HFFc6 (cell line): ENCODE measurements around the gene TMEM128. TPM values are rescaled to one million over a fixed set of nuclear protein-coding genes. Genes with fewer than 3 reads are reported as not detected.
"Not testable (repeated sequence)": the region's sequence is repeated elsewhere in the genome, so short reads cannot be mapped to it uniquely, and the experiment has no call there.

ENCODE experiments used
- DNase-seq: peaks from one replicate; pipeline ENCODE4 v3.0.0-alpha.2; 2018
- H3K27ac Mint-ChIP-seq: 2 replicates; pipeline ENCODE4 v1.8.0; 2020; ENCODE audit warnings: mild to moderate bottlenecking, mixed read lengths
- H3K27me3 Mint-ChIP-seq: 2 replicates; pipeline ENCODE4 v1.8.0; 2021; ENCODE audit warnings: mild to moderate bottlenecking, moderate library complexity, mixed read lengths; ENCODE audit not compliant: insufficient read depth
- H3K36me3 Mint-ChIP-seq: 2 replicates; pipeline ENCODE4 v1.8.0; 2021; ENCODE audit warnings: low read depth, mixed read lengths
- H3K4me1 Mint-ChIP-seq: 2 replicates; pipeline ENCODE4 v1.8.0; 2020; ENCODE audit warnings: low read depth, mixed read lengths
- H3K4me3 Mint-ChIP-seq: 2 replicates; pipeline ENCODE4 v1.8.0; 2020; ENCODE audit warnings: mild to moderate bottlenecking, moderate library complexity, mixed read lengths
- H3K9me3 Mint-ChIP-seq: 2 replicates; pipeline ENCODE4 v1.8.0; 2020; ENCODE audit warnings: mild to moderate bottlenecking, mixed read lengths
- total RNA-seq, 6 experiments: library from RNA; stranded (reverse); fragmentation: NEBNext Ultra II Directional; extraction: Animal tissue kit (Norgen Biotek cat#: 25700); gene quantifications; 2 replicates in 1 of 6; 3 replicates in 5 of 6; pipeline ENCODE4 v1.2.3, GENCODE V29; 2021
- TF ChIP-seq, protein P1 (sequence below): fragments of 200-600 bp; sonication (generic); IDR thresholded peaks from 2 replicates; pipeline ENCODE4 v1.5.0; 2021; ENCODE audit warnings: antibody characterized with exemption, mild to moderate bottlenecking

TMEM128 gene
- total RNA-seq, 6 experiments from 2014 or later = 19.2 to 22.7 (median 21.7) TPM

DNA sequence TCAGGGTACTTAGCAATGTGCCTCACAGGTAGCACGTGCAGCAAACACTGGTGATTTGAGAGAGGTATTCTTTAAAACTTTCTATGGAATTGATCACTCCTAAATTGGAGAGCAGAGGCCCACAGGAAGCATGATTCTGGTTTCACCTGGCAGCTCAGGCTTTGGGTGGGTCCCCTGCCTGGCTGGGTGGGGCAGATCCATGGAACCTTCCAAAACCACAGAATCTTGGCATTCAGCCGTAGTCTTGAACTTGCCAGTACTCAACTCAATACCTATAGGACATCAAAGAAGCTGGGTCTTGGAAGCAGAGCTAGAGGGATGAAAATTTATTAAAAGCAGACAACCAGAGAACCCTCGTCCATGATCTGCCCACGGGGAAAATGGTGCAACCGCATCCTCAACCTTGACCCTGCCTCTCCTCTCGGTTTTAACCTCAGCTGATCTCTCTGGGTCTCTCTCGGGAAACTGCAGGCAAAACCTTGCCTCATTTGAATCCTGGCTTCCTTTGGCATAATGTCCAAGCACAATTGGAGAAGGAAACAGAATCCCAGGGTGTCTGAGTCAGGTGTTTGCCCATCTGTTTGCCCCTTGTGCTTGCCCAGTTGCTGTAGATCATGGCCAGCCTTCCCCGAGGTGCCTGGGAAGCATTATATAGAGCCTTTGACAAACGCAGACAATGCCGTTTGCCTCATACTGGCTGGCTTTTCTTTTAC lies 44.2 kb downstream of the TMEM128 start:
- Mint-ChIP-seq H3K4me3 (no peak overlapping the region), H3K27ac (no peak overlapping the region), H3K4me1 (no peaks in the 10 kb centered on the region), H3K27me3 (peaks cover 20% of the 10 kb centered on the region), H3K9me3 (no peaks in the 10 kb centered on the region), H3K36me3 (no peaks in the 10 kb centered on the region)
- DNase-seq = no peak
- TF ChIP-seq, protein P1, sequence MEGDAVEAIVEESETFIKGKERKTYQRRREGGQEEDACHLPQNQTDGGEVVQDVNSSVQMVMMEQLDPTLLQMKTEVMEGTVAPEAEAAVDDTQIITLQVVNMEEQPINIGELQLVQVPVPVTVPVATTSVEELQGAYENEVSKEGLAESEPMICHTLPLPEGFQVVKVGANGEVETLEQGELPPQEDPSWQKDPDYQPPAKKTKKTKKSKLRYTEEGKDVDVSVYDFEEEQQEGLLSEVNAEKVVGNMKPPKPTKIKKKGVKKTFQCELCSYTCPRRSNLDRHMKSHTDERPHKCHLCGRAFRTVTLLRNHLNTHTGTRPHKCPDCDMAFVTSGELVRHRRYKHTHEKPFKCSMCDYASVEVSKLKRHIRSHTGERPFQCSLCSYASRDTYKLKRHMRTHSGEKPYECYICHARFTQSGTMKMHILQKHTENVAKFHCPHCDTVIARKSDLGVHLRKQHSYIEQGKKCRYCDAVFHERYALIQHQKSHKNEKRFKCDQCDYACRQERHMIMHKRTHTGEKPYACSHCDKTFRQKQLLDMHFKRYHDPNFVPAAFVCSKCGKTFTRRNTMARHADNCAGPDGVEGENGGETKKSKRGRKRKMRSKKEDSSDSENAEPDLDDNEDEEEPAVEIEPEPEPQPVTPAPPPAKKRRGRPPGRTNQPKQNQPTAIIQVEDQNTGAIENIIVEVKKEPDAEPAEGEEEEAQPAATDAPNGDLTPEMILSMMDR = no peak

GRCh38 chr4:4202510-4202909 lies 45.5 kb downstream of the TMEM128 start:
- peaks cover 20% of the 10 kb centered on the region for H3K27me3 Mint-ChIP-seq
- no peaks in the 10 kb centered on the region for H3K9me3 Mint-ChIP-seq
- no peak overlapping the region for H3K4me3 Mint-ChIP-seq
- no peaks in the 10 kb centered on the region for H3K36me3 Mint-ChIP-seq
- H3K27ac Mint-ChIP-seq = no peak overlapping the region
- TF ChIP-seq, protein P1 = no peak
- no peaks in the 10 kb centered on the region for H3K4me1 Mint-ChIP-seq
- no peak for DNase-seq

DNA sequence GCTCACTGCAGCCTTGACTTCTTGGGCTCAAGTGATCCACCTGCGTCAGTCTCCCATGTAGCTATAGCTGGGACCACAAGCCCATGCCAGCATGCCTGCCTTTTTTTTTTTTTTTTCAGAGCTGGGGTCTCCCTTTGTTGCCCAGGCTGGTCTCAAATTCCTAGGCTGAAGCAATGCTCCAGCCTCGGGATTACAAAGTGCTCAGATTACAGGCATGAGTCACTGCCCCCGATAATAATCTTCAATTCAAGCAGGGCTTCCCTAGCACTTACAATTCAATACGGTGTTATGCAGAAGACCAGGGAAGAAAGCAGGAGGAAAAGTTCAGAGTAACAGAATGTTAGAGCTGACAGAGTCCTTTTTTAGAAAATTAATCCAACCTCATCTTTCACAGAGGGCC lies 47.4 kb downstream of the TMEM128 start:
- peaks cover 31% of the 10 kb centered on the region for H3K27me3 Mint-ChIP-seq
- no peaks in the 10 kb centered on the region for H3K4me1 Mint-ChIP-seq
- H3K9me3 Mint-ChIP-seq = no peaks in the 10 kb centered on the region
- DNase-seq = peak; percentile 23
- TF ChIP-seq, protein P1 = no peak
- no peak overlapping the region for H3K27ac Mint-ChIP-seq
- no peak overlapping the region for H3K4me3 Mint-ChIP-seq
- H3K36me3 Mint-ChIP-seq = no peaks in the 10 kb centered on the region

DNA sequence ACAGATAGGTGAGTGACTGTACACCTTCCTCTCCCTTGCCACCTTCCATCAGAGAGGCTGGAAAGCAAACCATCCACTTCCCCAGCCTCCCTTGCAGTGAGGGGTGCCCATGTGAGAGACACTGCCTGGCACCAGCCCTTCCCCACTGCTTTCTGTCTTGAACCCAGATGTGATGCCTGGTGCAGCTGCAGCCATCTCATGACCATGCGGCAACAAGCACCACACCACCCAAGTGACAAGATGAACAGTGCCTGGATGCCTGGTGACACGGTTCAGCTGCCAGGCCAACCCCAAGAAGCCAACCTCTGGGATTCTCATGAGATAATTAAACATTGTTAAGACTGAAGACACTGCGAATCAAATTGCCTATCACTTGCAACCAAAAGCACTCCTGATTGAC lies 52.7 kb downstream of the TMEM128 start:
- no peaks in the 10 kb centered on the region for H3K9me3 Mint-ChIP-seq
- no peak overlapping the region for H3K4me3 Mint-ChIP-seq
- peaks cover 40% of the 10 kb centered on the region for H3K27me3 Mint-ChIP-seq
- no peaks in the 10 kb centered on the region for H3K4me1 Mint-ChIP-seq
- no peak for DNase-seq
- H3K27ac Mint-ChIP-seq = no peak overlapping the region
- TF ChIP-seq, protein P1 = no peak
- H3K36me3 Mint-ChIP-seq = no peaks in the 10 kb centered on the region

DNA sequence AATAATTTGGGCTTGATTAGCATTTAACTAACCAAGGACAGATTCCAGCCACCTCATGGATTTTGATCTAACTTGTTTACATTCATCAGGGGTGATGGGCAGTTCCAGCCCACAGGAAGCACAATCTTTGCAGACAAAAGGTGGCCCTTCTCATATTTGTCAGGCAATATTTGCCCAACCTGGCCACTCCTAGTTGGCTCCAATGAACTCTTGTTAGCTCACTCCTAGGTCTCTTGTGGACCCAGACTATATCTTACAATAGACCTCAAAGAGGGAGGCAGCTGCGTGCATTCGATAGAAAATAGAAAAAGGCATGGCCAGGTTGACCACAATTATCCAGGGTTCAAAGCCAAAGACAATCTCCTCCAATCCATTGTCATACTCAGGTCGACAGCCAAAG lies 59.5 kb downstream of the TMEM128 start:
- not testable (repeated sequence) for H3K4me3 Mint-ChIP-seq, H3K36me3 Mint-ChIP-seq

More for the DNA sequence above, 59.5 kb downstream of the TMEM128 start:
- H3K9me3 Mint-ChIP-seq, DNase-seq, H3K27ac Mint-ChIP-seq, H3K4me1 Mint-ChIP-seq: not testable (repeated sequence)
- peaks cover 21% of the 10 kb centered on the region for H3K27me3 Mint-ChIP-seq

Other genes starting within 250 kb of the TMEM128 start
- gene OTOP1, start 21.3 kb downstream of the TMEM128 start, total RNA-seq = not detected
- 10 to 100 TPM; 11.9 to 19.3 (median 15.7) TPM for gene LYAR, start 41.9 kb upstream of the TMEM128 start, total RNA-seq
- 1 to 10 TPM; 2.5 to 3.2 (median 3.0) TPM for gene ZBTB49, start 42.0 kb upstream of the TMEM128 start, total RNA-seq
- gene NSG1, start 138.9 kb upstream of the TMEM128 start, total RNA-seq = under 1 TPM in 2 of 6 experiments, not detected in 4; 0.13 to 0.14 TPM